ENCODE results near the gene PRF1.

DNA sequence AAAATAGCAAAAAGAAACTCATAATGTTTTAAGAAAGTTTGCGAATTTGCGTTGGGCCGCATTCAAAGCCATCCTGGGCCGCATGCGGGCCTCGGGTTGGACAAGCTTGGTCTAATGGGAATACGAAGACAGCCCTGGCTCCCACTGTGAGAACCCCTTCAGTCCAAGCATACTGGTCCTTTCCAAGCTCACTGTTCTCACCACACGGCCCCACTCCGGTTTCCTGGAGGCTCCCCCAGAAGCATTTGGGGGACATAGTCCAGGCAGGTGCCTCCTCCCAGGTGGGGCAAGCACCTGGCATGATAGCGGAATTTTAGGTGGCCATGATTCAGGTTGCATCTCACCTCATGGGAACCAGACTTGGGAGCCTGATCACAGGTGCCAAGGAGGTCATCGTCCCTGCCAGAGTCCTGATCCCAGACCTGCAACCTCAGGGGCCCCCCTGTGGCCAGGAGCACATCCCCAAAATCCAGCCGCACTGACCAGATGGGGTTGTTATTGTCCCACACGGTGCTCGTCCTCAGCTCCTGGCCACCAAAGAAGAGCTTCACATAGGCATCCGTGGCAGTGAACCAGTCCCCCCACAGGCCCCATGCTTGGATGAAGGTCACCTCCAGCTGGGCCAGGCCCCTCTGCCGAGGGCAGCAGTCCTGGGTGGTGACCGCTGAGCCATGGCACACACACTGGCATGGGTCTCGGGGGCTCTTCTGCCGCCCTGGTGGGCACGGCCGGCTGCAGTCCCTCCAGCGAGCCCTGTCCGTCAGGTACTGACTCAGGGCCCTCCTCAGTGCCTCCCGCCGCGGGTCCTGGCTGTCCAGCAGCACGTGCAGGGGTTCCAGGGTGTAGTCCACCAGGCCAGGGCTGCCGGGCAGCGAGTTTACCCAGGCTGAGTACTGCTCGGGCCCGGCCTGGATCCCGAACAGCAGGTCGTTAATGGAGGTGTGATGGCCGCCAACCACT lies 4.4 kb downstream of the PRF1 start:
- TF ChIP-seq, protein P1, sequence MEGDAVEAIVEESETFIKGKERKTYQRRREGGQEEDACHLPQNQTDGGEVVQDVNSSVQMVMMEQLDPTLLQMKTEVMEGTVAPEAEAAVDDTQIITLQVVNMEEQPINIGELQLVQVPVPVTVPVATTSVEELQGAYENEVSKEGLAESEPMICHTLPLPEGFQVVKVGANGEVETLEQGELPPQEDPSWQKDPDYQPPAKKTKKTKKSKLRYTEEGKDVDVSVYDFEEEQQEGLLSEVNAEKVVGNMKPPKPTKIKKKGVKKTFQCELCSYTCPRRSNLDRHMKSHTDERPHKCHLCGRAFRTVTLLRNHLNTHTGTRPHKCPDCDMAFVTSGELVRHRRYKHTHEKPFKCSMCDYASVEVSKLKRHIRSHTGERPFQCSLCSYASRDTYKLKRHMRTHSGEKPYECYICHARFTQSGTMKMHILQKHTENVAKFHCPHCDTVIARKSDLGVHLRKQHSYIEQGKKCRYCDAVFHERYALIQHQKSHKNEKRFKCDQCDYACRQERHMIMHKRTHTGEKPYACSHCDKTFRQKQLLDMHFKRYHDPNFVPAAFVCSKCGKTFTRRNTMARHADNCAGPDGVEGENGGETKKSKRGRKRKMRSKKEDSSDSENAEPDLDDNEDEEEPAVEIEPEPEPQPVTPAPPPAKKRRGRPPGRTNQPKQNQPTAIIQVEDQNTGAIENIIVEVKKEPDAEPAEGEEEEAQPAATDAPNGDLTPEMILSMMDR (IDR thresholded peaks at IDR 0.05) = no peak
- no peak for TF ChIP-seq POLR2AphosphoS5 (IDR thresholded peaks at IDR 0.05)
